ENCODE measurements around the gene PRR3.

The PRR3 gene

GRCh38 chr6:30612687-30613248 is 55.7 kb downstream of the PRR3 start:
- Histone ChIP-seq H3K27me3 (ENCODE audit: control insufficient read depth, low read length) (no peaks in the 10 kb centered on the region), H4K20me1 (ENCODE audit: control insufficient read depth, insufficient read depth, low read depth, low read length) (peaks cover 26% of the 10 kb centered on the region), H3K79me2 (ENCODE audit: control insufficient read depth, low read length) (peaks cover 76% of the 10 kb centered on the region), H3F3A (ENCODE audit: control insufficient read depth, insufficient read depth) (peaks cover 36% of the 10 kb centered on the region), H3K9me2 (replicated peaks; ENCODE audit: control insufficient read depth, low read length) (no peaks in the 10 kb centered on the region), H3K4me3 (ENCODE audit: low read length) (no peak overlapping the region), H3K4me2 (ENCODE audit: low read length) (peak overlapping the region; percentile 96), H3K4me1 (ENCODE audit: control insufficient read depth, low read length) (peaks cover 29% of the 10 kb centered on the region), H3K27ac (ENCODE audit: low read depth, low read length) (no peak overlapping the region), H3K36me3 (ENCODE audit: control insufficient read depth, low read length) (peaks cover 87% of the 10 kb centered on the region), H3K9me3 (ENCODE audit: control insufficient read depth, insufficient read depth, low read length) (no peaks in the 10 kb centered on the region)
- TF ChIP-seq, protein P1, sequence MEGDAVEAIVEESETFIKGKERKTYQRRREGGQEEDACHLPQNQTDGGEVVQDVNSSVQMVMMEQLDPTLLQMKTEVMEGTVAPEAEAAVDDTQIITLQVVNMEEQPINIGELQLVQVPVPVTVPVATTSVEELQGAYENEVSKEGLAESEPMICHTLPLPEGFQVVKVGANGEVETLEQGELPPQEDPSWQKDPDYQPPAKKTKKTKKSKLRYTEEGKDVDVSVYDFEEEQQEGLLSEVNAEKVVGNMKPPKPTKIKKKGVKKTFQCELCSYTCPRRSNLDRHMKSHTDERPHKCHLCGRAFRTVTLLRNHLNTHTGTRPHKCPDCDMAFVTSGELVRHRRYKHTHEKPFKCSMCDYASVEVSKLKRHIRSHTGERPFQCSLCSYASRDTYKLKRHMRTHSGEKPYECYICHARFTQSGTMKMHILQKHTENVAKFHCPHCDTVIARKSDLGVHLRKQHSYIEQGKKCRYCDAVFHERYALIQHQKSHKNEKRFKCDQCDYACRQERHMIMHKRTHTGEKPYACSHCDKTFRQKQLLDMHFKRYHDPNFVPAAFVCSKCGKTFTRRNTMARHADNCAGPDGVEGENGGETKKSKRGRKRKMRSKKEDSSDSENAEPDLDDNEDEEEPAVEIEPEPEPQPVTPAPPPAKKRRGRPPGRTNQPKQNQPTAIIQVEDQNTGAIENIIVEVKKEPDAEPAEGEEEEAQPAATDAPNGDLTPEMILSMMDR (IDR thresholded peaks at IDR 0.05; ENCODE audit: low read depth, low read length, poor library complexity, severe bottlenecking): no peak
- TF ChIP-seq EZH2phosphoT487 (IDR thresholded peaks at IDR 0.05; ENCODE audit: borderline replicate concordance, low read length): no peak
